Measurements from ENCODE around the gene GNAZ.

DNA sequence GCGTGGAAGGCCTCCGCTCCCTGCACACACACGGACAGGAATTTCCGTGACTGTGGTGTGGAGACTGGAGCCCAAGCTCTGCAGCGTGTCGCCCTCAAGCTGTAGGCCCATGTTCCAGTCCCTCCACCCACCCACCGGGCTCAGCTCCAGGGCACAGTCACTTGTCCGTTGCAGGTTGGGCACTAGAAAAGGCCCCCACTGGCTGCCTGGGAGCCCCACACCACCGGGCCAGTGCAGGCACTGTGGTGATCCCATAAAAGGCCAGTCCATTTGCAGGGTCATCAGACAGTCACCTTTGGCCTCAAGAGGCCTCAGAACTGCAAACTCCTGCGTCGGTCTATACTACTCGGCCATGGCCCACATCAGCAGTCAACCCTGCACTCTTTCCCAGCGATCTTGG, 91.3 kb downstream of the GNAZ start:
- TF ChIP-seq FOXK2 (IDR thresholded peaks at IDR 0.05) (no peak), CTBP1 (IDR thresholded peaks at IDR 0.05; ENCODE audit: borderline replicate concordance) (no peak), SP1 (IDR thresholded peaks at IDR 0.05) (no peak), FOXM1 (IDR thresholded peaks at IDR 0.05; ENCODE audit: borderline replicate concordance) (no peak), FOXA1 (IDR thresholded peaks at IDR 0.05) (no peak), BHLHE40 (IDR thresholded peaks at IDR 0.05; ENCODE audit: borderline replicate concordance) (no peak), ZNF384 (IDR thresholded peaks at IDR 0.05) (no peak), NFRKB (IDR thresholded peaks at IDR 0.05) (no peak), HDGF (IDR thresholded peaks at IDR 0.05; ENCODE audit: borderline replicate concordance) (no peak), L3MBTL2 (conservative IDR thresholded peaks at IDR 0.05) (no peak), TARDBP (IDR thresholded peaks at IDR 0.05) (no peak)

All from HEK293T (cell line).